GM21723 (cell line): ENCODE results near the gene IPO4.

Experiments
- ATAC-seq: cut with Tn5 transposase; IDR thresholded peaks from one replicate; pipeline ENCODE4 v1.9.1; 2021; ENCODE audit warnings: mild to moderate bottlenecking, moderate library complexity; ENCODE audit not compliant: unreplicated experiment

IPO4 gene

GRCh38 chr14:24195186-24196070 lies 6.8 kb upstream of the IPO4 start, which contains the start of gene TM9SF1:
TM9SF1 (minus strand) TSS chr14:24195441; CDS start chr14:24195019, 422 bp downstream.
- peak; percentile 90 for ATAC-seq

- ATAC-seq, result no peak
Measured at GRCh38 chr14:24194873-24195185, 6.2 kb upstream of the IPO4 start.

GRCh38 chr14:24194186-24194872 lies 5.7 kb upstream of the IPO4 start:
- no peak for ATAC-seq

DNA sequence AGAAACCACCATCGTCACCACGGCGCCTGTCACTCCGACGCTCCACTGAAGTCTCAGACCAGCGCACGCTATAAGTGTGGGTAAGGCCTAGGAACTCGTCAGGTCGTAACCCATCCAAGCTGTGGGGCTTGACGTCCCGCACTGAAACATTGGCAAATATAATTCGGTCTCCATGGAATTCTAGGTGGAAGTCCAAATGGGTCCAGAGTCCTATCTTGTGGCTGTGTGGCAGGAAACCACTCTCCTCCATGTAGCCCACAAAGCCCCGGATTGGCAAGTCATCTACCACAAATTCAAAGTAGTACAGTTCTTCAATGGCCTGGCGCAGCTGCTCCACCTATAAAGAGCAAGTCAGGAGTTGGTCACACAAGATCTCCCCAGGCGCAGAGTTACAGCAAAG lies 4.3 kb upstream of the IPO4 start:
- ATAC-seq, result no peak

GRCh38 chr14:24190416-24190815 lies 1.8 kb upstream of the IPO4 start:
- ATAC-seq, result no peak

DNA sequence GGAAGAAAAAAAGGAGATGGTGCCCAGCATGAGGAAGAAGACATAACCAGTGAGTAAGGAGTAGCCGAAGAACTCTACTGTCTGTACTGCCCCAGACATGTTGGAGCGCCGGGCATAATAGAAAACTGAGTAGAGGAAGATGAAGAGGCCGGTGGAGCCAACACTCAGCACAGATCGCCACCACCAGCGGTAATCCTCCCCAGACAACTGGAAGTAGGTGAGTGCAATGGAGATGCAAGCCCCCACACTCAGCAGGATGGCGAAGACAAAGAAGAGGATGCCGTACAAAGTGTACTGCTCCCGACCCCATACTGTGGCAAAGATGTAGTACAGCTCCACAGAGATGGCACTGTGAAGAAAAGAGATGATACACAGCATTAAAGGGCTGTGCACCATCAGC lies 844 bp upstream of the IPO4 start:
- no peak for ATAC-seq

GRCh38 chr14:24189059-24189375 lies 401 bp upstream of the IPO4 start:
- ATAC-seq, result no peak

- no peak for ATAC-seq
Measured at GRCh38 chr14:24187539-24187915, 1.1 kb downstream of the IPO4 start.

- no peak for ATAC-seq
Measured at GRCh38 chr14:24186831-24187538, 1.6 kb downstream of the IPO4 start.

- no peak for ATAC-seq
Measured at GRCh38 chr14:24185741-24186140, 2.9 kb downstream of the IPO4 start.

DNA sequence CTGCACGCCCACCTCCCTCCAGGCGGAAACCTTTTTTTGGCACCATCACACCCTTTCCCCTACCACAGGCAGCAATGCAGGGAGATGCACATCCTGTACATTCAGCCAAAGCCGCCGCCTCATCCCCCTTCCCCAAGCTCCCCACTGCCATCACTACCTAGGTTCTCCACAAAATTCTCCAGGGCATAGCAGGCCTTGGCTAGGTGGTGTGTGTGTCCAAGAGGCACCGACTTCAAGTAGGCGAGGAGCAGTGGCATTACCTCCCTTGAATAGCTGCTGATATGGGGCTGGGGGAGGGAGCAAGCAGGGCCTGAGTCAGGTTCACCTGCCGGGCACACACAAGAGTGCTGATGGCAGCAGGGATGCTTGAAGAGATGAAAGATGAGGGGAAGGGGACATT lies 3.6 kb downstream of the IPO4 start:
- ATAC-seq, result no peak

DNA sequence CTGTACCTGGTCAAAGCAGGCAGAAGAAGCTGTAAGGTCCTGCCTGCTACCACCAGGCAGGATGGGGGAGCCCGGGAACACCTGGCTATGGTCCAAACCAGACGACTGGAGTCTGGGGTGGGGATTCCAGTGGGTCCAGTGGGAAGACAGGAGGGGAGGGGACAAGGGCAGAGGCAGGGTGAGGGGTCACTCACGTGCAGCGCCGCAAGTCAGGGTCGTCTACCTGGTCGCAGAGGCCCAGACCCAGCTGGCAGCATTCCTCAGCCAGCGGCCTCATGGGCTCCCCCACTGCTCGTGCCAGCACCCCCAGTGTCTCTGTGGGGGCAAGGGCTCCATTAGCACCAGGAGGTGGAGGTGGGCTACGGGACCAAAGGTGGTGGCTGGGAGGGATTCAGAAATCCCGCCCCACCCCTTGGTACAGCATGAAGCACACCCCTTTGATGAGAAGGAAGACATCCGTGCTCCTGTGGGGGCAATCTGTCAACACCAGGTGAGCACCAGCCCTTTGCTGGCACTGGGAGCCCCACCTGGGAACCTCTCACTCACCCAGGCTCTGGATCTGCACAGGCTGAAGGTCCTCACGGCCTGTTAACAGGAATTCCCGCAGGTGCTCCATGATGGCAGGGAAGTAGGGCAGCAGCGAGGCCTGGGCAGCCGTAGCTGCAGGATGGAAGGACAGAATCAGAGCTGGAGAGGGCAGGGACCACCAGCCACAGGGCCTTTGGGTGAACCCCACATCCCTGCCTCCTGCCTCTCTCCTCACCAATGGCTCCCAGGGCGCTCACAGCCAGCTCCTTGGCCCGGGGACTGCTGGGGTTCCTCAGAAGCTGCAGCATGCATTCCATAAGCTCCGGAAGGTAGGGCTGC lies 4.3 kb downstream of the IPO4 start:
- ATAC-seq, result no peak

- no peak for ATAC-seq
Measured at GRCh38 chr14:24183014-24183481, 5.6 kb downstream of the IPO4 start.

DNA sequence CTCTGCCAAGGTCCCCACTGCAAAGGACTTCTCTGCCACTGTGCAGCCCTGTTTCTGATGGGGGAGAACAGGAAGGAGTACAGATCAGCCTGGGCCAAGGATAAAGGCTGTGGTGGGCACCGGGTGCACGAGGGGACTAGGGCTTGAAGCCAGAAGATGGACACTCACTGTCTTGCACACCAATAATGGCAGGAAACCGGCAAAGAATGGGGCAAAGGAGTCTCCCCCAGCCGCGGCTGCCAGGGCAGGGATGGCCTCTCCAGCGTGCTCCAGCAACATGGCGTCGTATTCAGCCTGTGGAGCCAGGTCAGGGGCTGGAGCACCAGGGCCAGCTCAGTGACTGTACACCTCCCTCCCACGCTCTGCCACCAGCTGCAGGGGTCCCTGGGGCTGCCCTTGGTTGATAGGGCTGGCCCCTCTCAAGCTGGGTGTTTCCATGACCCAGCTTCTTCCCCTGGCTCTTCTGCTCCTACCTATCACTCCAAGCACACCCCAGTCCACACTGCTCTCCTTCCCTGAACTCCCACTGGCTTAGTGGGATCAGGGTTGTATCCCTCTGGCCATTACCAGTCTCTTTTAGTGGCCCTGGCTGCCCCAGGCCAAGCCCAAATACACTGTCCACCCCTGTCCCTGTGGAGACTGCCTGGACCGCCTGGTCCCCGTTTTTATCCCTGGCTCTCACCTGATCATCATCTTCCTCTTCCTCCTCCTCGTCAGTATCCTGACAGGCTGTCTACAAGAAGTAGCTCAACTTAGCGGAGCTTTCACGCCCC lies 6.3 kb downstream of the IPO4 start:
- ATAC-seq, result no peak

GRCh38 chr14:24181371-24182077 lies 7.1 kb downstream of the IPO4 start:
- no peak for ATAC-seq

GRCh38 chr14:24179961-24180796 lies 8.4 kb downstream of the IPO4 start:
- ATAC-seq, result no peak

DNA sequence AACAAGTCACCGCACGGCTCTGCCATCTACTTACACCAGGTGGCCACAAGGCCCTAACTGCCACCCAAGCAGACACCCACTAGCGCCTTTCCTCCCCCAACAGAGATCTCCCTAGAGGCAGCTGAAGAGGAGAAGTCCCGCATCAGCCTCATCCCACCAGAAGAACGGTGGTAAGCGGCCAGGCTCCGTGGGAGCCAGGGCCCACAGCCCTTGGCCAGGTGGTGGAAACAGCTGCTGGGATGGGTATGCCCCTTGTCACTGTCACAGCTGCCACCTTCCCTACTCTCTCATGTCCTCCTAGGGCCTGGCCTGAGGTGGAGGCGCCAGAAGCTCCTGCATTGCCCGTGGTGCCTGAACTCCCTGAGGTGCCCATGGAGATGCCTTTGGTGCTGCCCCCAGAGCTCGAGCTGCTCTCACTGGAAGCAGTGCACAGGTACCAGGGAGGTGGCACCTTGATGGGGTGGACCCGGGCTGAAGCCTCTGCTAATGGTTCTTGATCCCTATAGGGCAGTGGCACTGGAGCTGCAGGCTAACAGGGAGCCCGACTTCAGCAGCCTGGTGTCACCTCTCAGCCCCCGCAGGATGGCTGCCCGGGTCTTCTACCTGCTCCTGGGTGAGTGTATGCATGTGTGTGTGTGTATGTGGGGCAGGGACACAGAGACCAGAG lies 9.2 kb downstream of the IPO4 start:
- ATAC-seq, result no peak
